HG03108 (cell line): ENCODE results near the gene SPRYD3.

Experiments used
- ATAC-seq: cut with Tn5 transposase; IDR thresholded peaks from one replicate; pipeline ENCODE4 v1.9.1; 2021; ENCODE audit warnings: moderate library complexity; ENCODE audit not compliant: unreplicated experiment

SPRYD3 gene

GRCh38 chr12:53078425-53079225, 565 bp downstream of the SPRYD3 start:
- peak; percentile 6 for ATAC-seq

DNA sequence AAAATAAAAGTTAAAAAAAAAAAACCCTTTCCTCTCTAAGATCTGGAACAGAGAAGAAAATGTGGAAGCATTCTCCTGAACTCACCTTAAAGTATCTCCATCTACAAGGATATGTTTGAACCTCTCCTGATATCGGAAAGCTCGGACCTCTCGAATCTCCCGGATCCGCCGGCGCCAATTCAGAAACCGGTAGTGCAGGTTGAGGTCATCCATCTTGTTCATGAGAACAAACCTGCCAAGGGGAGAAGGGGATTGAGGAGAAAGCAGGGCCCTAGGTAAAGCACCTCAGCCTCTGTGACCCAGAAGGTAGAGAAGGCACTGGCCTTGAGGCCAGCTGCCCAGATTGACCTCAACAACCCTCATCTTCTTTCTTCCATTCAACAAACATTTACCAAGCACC, 2.2 kb downstream of the SPRYD3 start:
- ATAC-seq: no peak

GRCh38 chr12:53076461-53076860, 2.7 kb downstream of the SPRYD3 start:
- no peak for ATAC-seq

DNA sequence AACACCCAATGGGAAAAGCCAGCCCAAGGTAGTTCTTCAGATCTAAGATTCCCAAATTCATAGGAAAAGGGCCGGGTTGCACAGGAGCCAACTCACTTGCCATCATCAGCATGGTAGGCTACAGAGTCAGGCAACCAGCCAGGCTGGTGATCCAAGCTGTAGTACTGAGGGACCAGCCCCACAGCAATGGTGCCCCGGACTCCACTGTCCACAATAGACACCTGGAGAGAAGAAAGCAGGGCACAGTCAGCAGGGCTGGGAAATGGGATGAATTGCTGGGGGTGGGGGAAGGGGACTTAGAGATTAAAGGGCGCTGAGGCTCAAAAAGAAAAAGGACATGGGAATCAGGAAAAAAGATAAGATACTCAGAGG, 4.2 kb downstream of the SPRYD3 start:
- no peak for ATAC-seq

- no peak for ATAC-seq
Measured at GRCh38 chr12:53074283-53074998, 4.7 kb downstream of the SPRYD3 start.

DNA sequence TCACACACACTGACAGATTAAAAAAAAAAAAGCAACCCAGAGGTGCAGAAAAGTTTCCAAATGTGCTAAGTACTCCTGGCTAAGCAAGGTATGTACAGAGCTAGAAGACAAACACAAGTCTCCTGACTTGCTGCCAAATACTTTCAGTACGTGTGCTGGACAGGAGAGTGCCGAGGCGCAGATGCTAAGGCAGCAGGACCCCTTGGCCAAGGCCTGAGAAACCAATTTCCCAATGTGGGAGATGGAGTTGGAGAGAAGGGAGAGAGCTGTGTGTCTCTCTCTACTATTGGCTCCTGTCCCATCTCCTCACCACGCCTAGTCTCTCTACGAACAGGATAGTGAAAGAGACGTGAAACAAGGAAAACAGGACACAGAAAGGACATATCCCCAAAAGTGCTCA, 5.3 kb downstream of the SPRYD3 start:
- no peak for ATAC-seq

DNA sequence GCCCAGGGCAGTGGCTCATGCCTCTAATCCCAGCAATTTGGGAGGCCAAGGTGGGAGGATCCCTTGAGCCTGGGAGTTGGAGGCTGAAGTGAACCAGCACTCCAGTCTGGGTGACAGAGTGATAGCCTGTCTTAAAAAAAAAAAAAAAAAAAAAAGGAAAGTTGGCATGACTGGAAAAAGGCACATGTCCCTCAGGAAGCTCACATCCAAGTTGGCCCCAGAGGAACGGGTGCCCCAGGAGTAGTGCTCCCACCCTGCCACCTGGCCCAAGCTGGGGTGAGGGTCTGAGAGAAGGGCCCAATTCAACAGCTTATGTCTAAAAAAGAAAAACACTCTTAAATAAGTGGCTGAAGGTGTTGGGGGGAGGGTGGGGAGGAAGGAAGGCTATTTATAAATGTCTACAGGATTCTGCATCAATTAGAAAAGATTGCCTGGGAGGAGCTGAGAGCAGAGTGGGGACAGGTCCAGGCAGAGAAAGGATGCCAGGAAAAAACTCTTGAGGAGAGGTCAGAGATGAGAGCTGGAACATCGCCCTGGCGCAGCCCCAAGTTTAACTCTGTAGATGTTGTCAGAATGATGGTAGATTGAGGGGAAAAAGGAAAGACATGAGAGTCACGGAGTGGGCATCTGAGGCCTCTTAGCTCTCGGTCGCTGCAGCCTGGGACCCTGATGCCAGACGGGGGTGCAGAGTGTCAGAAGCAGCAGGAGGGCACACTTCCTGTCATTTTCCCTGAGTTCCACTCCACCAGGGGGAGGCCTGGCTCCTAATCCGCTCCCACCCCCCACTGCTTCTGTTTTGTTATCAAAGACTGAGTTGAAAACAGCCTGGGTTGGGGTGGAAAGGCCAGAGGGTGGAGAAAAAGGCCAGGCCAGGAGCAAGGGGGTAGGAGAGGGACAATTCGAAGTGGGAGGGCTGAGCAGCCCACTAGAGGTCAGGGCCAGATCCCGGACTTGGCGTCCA, 7.3 kb downstream of the SPRYD3 start:
- ATAC-seq: no peak

GRCh38 chr12:53070877-53071492, 8.2 kb downstream of the SPRYD3 start:
- no peak for ATAC-seq

DNA sequence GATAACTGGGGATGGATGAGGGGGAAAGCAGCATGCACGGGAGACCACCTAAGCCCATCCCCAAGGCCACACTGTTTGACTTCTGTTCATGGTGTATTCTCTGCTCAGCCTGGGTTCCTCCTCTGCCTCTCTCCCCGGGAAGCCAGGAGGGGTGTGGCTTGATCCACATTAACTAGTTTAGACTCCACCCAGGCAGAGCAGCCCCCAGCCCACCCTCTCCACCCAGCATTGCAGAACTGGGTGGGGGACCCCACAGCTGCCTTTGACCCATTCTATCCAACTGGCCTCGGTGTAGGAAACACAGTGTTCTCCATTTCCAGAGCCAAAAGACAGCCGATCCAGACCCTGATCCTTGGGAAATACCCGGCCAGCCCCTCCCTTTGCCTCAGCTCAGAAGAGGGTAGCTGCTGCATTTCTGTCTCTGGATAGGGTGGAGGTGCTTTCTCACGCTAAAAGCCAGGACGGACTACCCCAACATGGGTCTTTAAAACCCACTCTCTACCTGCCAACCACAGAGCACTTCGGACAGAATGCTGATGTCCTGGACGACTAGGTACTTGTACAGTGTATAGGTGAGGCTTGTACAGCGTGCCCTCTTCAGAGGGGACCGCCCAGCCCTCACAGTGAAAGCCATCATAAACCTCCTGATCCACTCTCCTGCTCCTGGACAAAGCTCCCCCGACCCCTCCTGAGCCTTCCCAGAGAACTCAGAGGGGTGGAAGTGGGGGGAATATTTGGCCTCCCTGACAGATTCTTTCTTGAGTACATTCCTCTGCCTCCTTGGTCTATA, 9.4 kb downstream of the SPRYD3 start:
- ATAC-seq: no peak

GRCh38 chr12:53068811-53069585, 10.2 kb downstream of the SPRYD3 start:
- no peak for ATAC-seq

DNA sequence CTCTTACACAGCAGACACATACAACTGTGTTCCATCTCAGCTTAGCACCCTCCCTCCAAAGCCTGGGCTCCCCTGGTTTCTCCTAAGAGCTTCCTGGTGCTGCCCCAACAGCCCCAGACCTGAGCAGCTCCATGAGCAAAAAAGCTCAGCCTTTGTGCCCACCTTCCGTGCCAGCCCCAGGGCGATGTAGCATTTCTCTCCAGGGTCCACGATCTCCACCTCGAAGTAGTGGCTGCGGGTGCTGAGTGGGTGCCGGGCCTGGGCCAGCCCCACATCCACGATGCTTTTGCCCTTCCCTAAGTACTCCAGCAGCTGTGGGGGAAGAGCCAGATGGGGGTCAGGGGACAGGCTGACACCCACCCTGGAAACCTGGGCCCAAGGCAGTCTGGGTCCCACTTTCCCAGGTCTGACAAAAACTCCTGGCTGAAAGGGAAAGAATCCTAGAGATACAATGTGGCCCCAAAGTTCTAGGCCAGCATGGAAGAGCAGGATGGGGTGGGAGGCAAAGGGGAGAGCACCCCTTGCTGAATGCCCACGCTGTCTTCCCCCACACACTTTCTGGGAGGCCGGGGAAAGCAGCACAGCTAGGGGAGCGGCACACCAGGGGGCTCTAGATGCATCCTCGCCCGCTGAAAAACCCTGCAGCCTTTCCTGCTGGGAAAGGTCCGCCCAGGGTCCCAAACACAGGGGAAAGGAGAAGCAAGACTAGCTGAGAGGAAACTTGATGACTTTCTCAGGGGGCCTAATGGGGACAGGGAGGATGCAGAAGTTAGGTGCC, 11.0 kb downstream of the SPRYD3 start:
- no peak for ATAC-seq

- ATAC-seq: no peak
Measured at GRCh38 chr12:53067074-53067992, 11.9 kb downstream of the SPRYD3 start.

- no peak for ATAC-seq
Measured at GRCh38 chr12:53065975-53066931, 12.9 kb downstream of the SPRYD3 start.

GRCh38 chr12:53065470-53065869, 13.7 kb downstream of the SPRYD3 start:
- no peak for ATAC-seq

GRCh38 chr12:53064613-53065436, 14.4 kb downstream of the SPRYD3 start:
- no peak for ATAC-seq
